Esophagus muscularis mucosa (tissue), 4 donors: Measurements from ENCODE around the gene RFC1. TPM values are rescaled to one million over a fixed set of nuclear protein-coding genes. Genes with fewer than 3 reads are reported as not detected.
"Not testable (repeated sequence)": the region's sequence is repeated elsewhere in the genome, so short reads cannot be mapped to it uniquely, and the experiment has no call there.

Experiments used
- DNase-seq: peaks from one replicate; pipeline ENCODE4 v3.0.0-alpha.2; 2017; ENCODE audit errors: extremely low spot score
- H3K27ac ChIP-seq, 4 donors: fragments of 200-600 bp; sonication (generic); replicated peaks in 1 of 4; 1 replicate in 3 of 4; 2 replicates in 1 of 4; pipeline ENCODE4 v1.5.1; 2016 to 2019; ENCODE audit warnings: mild to moderate bottlenecking in 1 of 4
- H3K27me3 ChIP-seq, 4 donors: fragments of 200-600 bp; sonication (generic); one replicate each; pipeline versions ENCODE4 v1.5.1 to v1.6.0; 2016 to 2019
- H3K36me3 ChIP-seq, 4 donors: fragments of 200-600 bp; sonication (generic); one replicate each; pipeline ENCODE4 v1.5.1; 2016 to 2019
- H3K4me1 ChIP-seq, 4 donors: fragments of 200-600 bp; sonication (generic); one replicate each; pipeline ENCODE4 v1.5.1; 2016 to 2019
- H3K4me3 ChIP-seq, 4 donors: fragments of 200-600 bp; sonication (generic); 1 replicate in 2 of 4; 2 replicates in 2 of 4; pipeline ENCODE4 v1.5.1; 2016 to 2019; ENCODE audit warnings: mild to moderate bottlenecking in 4 of 4, moderate library complexity in 1 of 4
- H3K9me3 ChIP-seq, 4 donors: fragments of 200-600 bp; sonication (generic); 1 replicate in 3 of 4; 2 replicates in 1 of 4; pipeline ENCODE4 v1.5.1; 2016 to 2019
- CTCF ChIP-seq, 3 experiments: fragments of 200-600 bp in 2 of 3; fragments of 450-650 bp in 1 of 3; sonication (generic) in 2 of 3; IDR thresholded peaks; one replicate each; pipeline ENCODE4 v1.5.1; 2017 to 2019; ENCODE audit warnings: antibody characterized with exemption in 3 of 3, mild to moderate bottlenecking in 2 of 3, moderate library complexity in 1 of 3
- EP300 ChIP-seq: sonication (generic); formaldehyde crosslinking; IDR thresholded peaks from one replicate; pipeline ENCODE4 v1.6.1; 2017; ENCODE audit warnings: antibody characterized with exemption
- POLR2A ChIP-seq: fragments of 450-650 bp; IDR thresholded peaks from one replicate; pipeline ENCODE4 v1.6.1; 2017; ENCODE audit warnings: antibody characterized with exemption, moderate library complexity, mild to moderate bottlenecking, low read depth
- POLR2AphosphoS5 ChIP-seq, 2 donors: sonication (generic); formaldehyde crosslinking; IDR thresholded peaks; one replicate each; pipeline ENCODE4 v1.6.1; 2017; ENCODE audit warnings: antibody characterized with exemption in 2 of 2
- WGBS: methylation state at CpG from one replicate; pipeline ENCODE4 v1.1.5; 2018; 5-methylcytosine and 5-hydroxymethylcytosine counted together
- intact Hi-C: fragments of 100-400 bp; cut with DNase I; formaldehyde crosslinking; loops from one replicate; pipeline ENCODE4 v1.15.1; 2023
- total RNA-seq, 4 donors: library from RNA; depleted of rRNA; stranded (reverse); fragments of >200 nt; gene quantifications; one replicate each; pipeline versions ENCODE4 v1.1.0 to v1.2.1, GENCODE V29; 2016

The RFC1 gene
- total RNA-seq, 4 donors from 2014 or later: 30.6 to 37.4 (median 33.9) TPM

GRCh38 chr4:39383690-39384089 is 17.5 kb upstream of the RFC1 start:
- H3K4me1 ChIP-seq: no peaks in the 10 kb centered on the region
- H3K27me3 ChIP-seq: peaks cover 0 to 13% (median 0%) of the 10 kb centered on the region in 4 donors
- intact Hi-C loops: no loop called here
- no peaks in the 10 kb centered on the region for H3K36me3 ChIP-seq
- 100% methylated on average over 1 of the region's 1 CpG for WGBS
- H3K4me3 ChIP-seq: no peak overlapping the region
- no peaks in the 10 kb centered on the region for H3K9me3 ChIP-seq
- no peak for DNase-seq
- H3K27ac ChIP-seq: no peak overlapping the region
- TF ChIP-seq EP300: no peak
- TF ChIP-seq POLR2AphosphoS5 (IDR thresholded peaks at IDR 0.05): no peak
- no peak for TF ChIP-seq POLR2A
- no peak for TF ChIP-seq CTCF (IDR thresholded peaks at IDR 0.05)

- Histone ChIP-seq H3K27me3 (no peaks in the 10 kb centered on the region), H3K36me3 (no peaks in the 10 kb centered on the region), H3K4me3 (no peak overlapping the region), H3K4me1 (no peaks in the 10 kb centered on the region), H3K9me3 (no peaks in the 10 kb centered on the region), H3K27ac (no peak overlapping the region)
- intact Hi-C loops: no loop called here
- no peak for DNase-seq
- 41% methylated on average over 4 of the region's 4 CpGs for WGBS
- TF ChIP-seq POLR2AphosphoS5 (IDR thresholded peaks at IDR 0.05): no peak
- no peak for TF ChIP-seq POLR2A
- no peak for TF ChIP-seq EP300
These were observed 9.3 kb upstream of the RFC1 start for GRCh38 chr4:39375478-39375877.

- DNase-seq, H3K27me3 ChIP-seq, H3K27ac ChIP-seq, intact Hi-C loops, H3K36me3 ChIP-seq, H3K4me1 ChIP-seq, H3K9me3 ChIP-seq, H3K4me3 ChIP-seq: not testable (repeated sequence)
- 100% methylated on average over 1 of the region's 6 CpGs for WGBS
These were observed 5.0 kb upstream of the RFC1 start for GRCh38 chr4:39371209-39371608.

GRCh38 chr4:39369301-39369700 is 3.1 kb upstream of the RFC1 start:
- H3K4me1 ChIP-seq: peaks cover 13 to 21% (median 18%) of the 10 kb centered on the region in 4 donors
- DNase-seq: no peak
- intact Hi-C loops: loop anchor here (5.0 kb wide), 1 partner anchor 88 kb away; the partner anchor contains the start of genes LIAS and RPL9
- H3K27ac ChIP-seq: no peak overlapping the region
- TF ChIP-seq EP300 (no peak), POLR2AphosphoS5 (IDR thresholded peaks at IDR 0.05) (no peak), POLR2A (no peak), CTCF (IDR thresholded peaks at IDR 0.05) (no peak)
- H3K4me3 ChIP-seq: no peak overlapping the region
- no peaks in the 10 kb centered on the region for H3K36me3 ChIP-seq
- no peaks in the 10 kb centered on the region for H3K27me3 ChIP-seq
- no peaks in the 10 kb centered on the region for H3K9me3 ChIP-seq
- 56% methylated on average over 4 of the region's 4 CpGs for WGBS

GRCh38 chr4:39367166-39367565 is 1.0 kb upstream of the RFC1 start:
- 92% methylated on average over 6 of the region's 6 CpGs for WGBS
- TF ChIP-seq CTCF (IDR thresholded peaks at IDR 0.05) (no peak), POLR2AphosphoS5 (IDR thresholded peaks at IDR 0.05) (no peak), EP300 (no peak), POLR2A (no peak)
- peaks cover 13 to 36% (median 30%) of the 10 kb centered on the region in 4 donors for H3K4me1 ChIP-seq
- H3K27ac ChIP-seq: no peak overlapping the region
- no peaks in the 10 kb centered on the region for H3K27me3 ChIP-seq
- no peak for DNase-seq
- no peak overlapping the region for H3K4me3 ChIP-seq
- no peaks in the 10 kb centered on the region for H3K36me3 ChIP-seq
- no peaks in the 10 kb centered on the region for H3K9me3 ChIP-seq
- intact Hi-C loops: loop anchor here (5.0 kb wide), 1 partner anchor 90 kb away; the partner anchor contains the start of genes LIAS and RPL9

- Histone ChIP-seq H3K27ac (peak overlapping the region; percentile 86 to 91 (median 88)), H3K36me3 (peaks cover 0 to 8% (median 0%) of the 10 kb centered on the region in 4 donors), H3K9me3 (no peaks in the 10 kb centered on the region), H3K4me1 (peaks cover 13 to 36% (median 30%) of the 10 kb centered on the region in 4 donors), H3K27me3 (no peaks in the 10 kb centered on the region), H3K4me3 (peak overlapping the region; percentile 82 to 95 (median 86))
- intact Hi-C loops: loop anchor here (5.0 kb wide), 1 partner anchor 92 kb away; the partner anchor contains the start of genes LIAS and RPL9
- no peak for TF ChIP-seq POLR2AphosphoS5 (IDR thresholded peaks at IDR 0.05)
- TF ChIP-seq EP300: no peak
- no peak for TF ChIP-seq CTCF (IDR thresholded peaks at IDR 0.05)
- WGBS: 7% methylated on average over 7 of the region's 7 CpGs
- DNase-seq: no peak
These were observed 802 bp downstream of the RFC1 start for GRCh38 chr4:39365360-39365759.
